OCI-LY1 (cell line): Measurements from ENCODE around the gene FA2H.

Experiments
- CTCF ChIP-seq: fragments of 200-600 bp; sonication (generic), shearing (Covaris generic); IDR thresholded peaks from 2 replicates; pipeline ENCODE4 v1.5.1; 2017; ENCODE audit warnings: mild to moderate bottlenecking, antibody characterized with exemption, low read length, moderate library complexity, mixed read lengths
- EZH2 ChIP-seq: fragments of 200-600 bp; sonication (generic), shearing (Covaris generic); IDR thresholded peaks from 2 replicates; pipeline ENCODE4 v1.8.0; 2017; ENCODE audit warnings: borderline replicate concordance, mixed run types, mild to moderate bottlenecking, antibody characterized with exemption, low read length, moderate library complexity, mixed read lengths

GRCh38 chr16:74724820-74725549 lies 49.6 kb downstream of the FA2H start:
- TF ChIP-seq CTCF (no peak), EZH2 (no peak)
